Renal cortex interstitium (tissue), 15 donors: ENCODE measurements around the gene AFM. TPM values are rescaled to one million over a fixed set of nuclear protein-coding genes. Genes with fewer than 3 reads are reported as not detected.

ENCODE experiments used
- DNase-seq, 11 donors: peaks; one replicate each; pipeline ENCODE4 v3.0.0-alpha.2; 2013; ENCODE audit warnings: low read depth in 9 of 11, low spot score in 4 of 11; ENCODE audit errors: extremely low read depth in 1 of 11
- long read RNA-seq, 16 experiments: transcript quantifications; one replicate each; lab custom pipeline, GENCODE V29; 2026
- polyA plus RNA-seq, 3 donors: library from polyadenylated mRNA; unstranded; fragments of 120-200 nt; gene quantifications; one replicate each; pipeline ENCODE4 v1.2.1, GENCODE V29; 2013; ENCODE audit not compliant: insufficient read length in 3 of 3

The AFM gene
- polyA plus RNA-seq = 10 to 100 TPM; 10.8 to 18.5 (median 13.9) TPM
- long read RNA-seq, donor 1, partial matches to known transcripts = 0 of 2 reads
- long read RNA-seq, donor 1, other reads (novel, unspliced or antisense) = 0 of 2 reads
- long read RNA-seq, donor 2 = 0 reads
- long read RNA-seq, donor 3, partial matches to known transcripts = 0 of 2 reads
- long read RNA-seq, donor 3, other reads (novel, unspliced or antisense) = 0 of 2 reads
- long read RNA-seq, donor 4, partial matches to known transcripts = 0 of 3 reads
- long read RNA-seq, donor 4, other reads (novel, unspliced or antisense) = 0 of 3 reads
- long read RNA-seq, donor 5 = 0 reads
- long read RNA-seq, donor 6, partial matches to known transcripts = 0 of 1 reads
- long read RNA-seq, donor 6, other reads (novel, unspliced or antisense) = 0 of 1 reads
- long read RNA-seq, donor 7, partial matches to known transcripts = 0 of 1 reads
- long read RNA-seq, donor 7, other reads (novel, unspliced or antisense) = 0 of 1 reads
- long read RNA-seq, donor 8 = 0 reads
- long read RNA-seq, donor 9, partial matches to known transcripts = 0 of 1 reads
- long read RNA-seq, donor 9, other reads (novel, unspliced or antisense) = 0 of 1 reads
- long read RNA-seq, donor 10, partial matches to known transcripts = 0 of 2 reads
- long read RNA-seq, donor 10, other reads (novel, unspliced or antisense) = 0 of 2 reads
- long read RNA-seq, donor 11, partial matches to known transcripts = 0 of 2 reads
- long read RNA-seq, donor 11, other reads (novel, unspliced or antisense) = 0 of 2 reads
- long read RNA-seq, donor 12 = 0 reads
- long read RNA-seq, donor 13 = 0 reads
- long read RNA-seq, donor 14, partial matches to known transcripts = 0 of 2 reads
- long read RNA-seq, donor 14, other reads (novel, unspliced or antisense) = 0 of 2 reads
- long read RNA-seq, donor 15 = 0 reads
- long read RNA-seq, donor 16, partial matches to known transcripts = 0 of 2 reads
- long read RNA-seq, donor 16, other reads (novel, unspliced or antisense) = 0 of 2 reads

GRCh38 chr4:73481358-73481757 lies at the start of gene AFM:
AFM (plus strand) TSS chr4:73481745; CDS start chr4:73481776, 31 bp downstream.
- DNase-seq = no peak

GRCh38 chr4:73431813-73432168 lies 49.8 kb upstream of the AFM start:
- DNase-seq = no peak

GRCh38 chr4:73432169-73433000 lies 49.2 kb upstream of the AFM start:
- DNase-seq = no peak

GRCh38 chr4:73433140-73433539 lies 48.4 kb upstream of the AFM start:
- DNase-seq = no peak

- DNase-seq = no peak
Measured at GRCh38 chr4:73434311-73434710, 47.2 kb upstream of the AFM start.

GRCh38 chr4:73435984-73436383 lies 45.6 kb upstream of the AFM start, which contains the start of gene AFP:
AFP (plus strand) TSS chr4:73436221; CDS start chr4:73436263, 42 bp downstream.
- no peak for DNase-seq

GRCh38 chr4:73436674-73437557 lies 44.6 kb upstream of the AFM start:
- no peak for DNase-seq

GRCh38 chr4:73437558-73437956 lies 44.0 kb upstream of the AFM start:
- no peak for DNase-seq

- no peak for DNase-seq
Measured at GRCh38 chr4:73438048-73438447, 43.5 kb upstream of the AFM start.

- no peak for DNase-seq
Measured at GRCh38 chr4:73438582-73439215, 42.8 kb upstream of the AFM start.

GRCh38 chr4:73439445-73439844 lies 42.1 kb upstream of the AFM start:
- DNase-seq = no peak

GRCh38 chr4:73439991-73440390 lies 41.6 kb upstream of the AFM start:
- no peak for DNase-seq

GRCh38 chr4:73440653-73441052 lies 40.9 kb upstream of the AFM start:
- DNase-seq = no peak

GRCh38 chr4:73442275-73442674 lies 39.3 kb upstream of the AFM start:
- no peak for DNase-seq

- DNase-seq = no peak
Measured at GRCh38 chr4:73443224-73443623, 38.3 kb upstream of the AFM start.

- no peak for DNase-seq
Measured at GRCh38 chr4:73445383-73446335, 35.9 kb upstream of the AFM start.
